ENCODE results near the gene POU6F2.
"Not testable (repeated sequence)": the region's sequence is repeated elsewhere in the genome, so short reads cannot be mapped to it uniquely, and the experiment has no call there.

Gene POU6F2

GRCh38 chr7:39304668-39305405 is 327.1 kb downstream of the POU6F2 start:
- DNase-seq (ENCODE audit: low read depth): no peak

DNA sequence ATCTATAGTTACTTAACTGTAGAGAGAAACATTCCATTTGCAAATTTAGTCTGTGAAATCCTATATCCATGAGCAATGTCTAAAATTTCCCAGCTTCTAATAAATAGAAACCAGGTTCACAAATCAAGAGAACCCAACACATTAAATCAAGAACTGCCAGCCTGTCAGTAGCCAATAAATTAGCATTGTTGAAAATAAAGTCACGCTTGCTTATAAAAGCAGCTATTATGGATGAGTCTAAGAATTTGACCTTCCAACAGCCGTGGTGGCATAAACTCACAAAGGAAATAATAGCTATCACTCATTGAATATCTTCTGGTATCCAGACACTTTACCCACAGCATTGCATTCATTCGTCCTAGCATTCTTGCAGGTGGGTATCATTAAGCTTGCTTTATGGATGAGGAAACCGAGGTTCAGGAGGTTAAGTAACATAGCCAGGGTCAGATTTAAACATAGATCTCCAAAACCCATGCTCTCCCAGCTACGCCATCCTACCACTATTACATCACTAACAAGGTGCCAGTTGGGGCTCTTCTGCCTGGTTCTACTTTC is 328.4 kb downstream of the POU6F2 start:
- no peak for DNase-seq (ENCODE audit: low read depth)

GRCh38 chr7:39310699-39311098 is 333.0 kb downstream of the POU6F2 start:
- DNase-seq (ENCODE audit: low read depth): no peak

GRCh38 chr7:39312254-39312989 is 334.7 kb downstream of the POU6F2 start:
- no peak for DNase-seq (ENCODE audit: low read depth)

- no peak for DNase-seq (ENCODE audit: low read depth)
Observed at GRCh38 chr7:39313376-39313775, 335.7 kb downstream of the POU6F2 start.

GRCh38 chr7:39313974-39314373 is 336.3 kb downstream of the POU6F2 start:
- no peak for DNase-seq (ENCODE audit: low read depth)

DNA sequence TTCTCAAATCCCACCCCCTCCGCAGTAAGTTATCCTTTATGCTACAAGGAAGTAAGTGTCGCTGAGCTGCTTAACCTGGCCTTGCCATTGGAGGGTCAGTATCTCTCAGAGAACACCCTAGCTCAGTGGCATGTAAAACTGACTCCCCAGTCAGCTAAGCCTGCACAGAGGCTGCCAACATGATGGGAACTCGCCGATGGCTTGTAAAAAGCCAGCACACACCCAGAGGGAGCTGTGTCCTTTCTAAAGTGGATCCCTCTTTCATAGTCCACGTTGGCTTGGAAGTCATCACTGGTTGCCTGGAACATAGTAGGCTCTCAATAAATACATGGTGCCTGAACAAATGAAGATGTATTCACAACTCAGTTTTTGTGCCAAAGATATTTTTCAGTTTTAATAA is 339.4 kb downstream of the POU6F2 start:
- DNase-seq (ENCODE audit: low read depth): no peak

- no peak for DNase-seq (ENCODE audit: low read depth)
Observed at GRCh38 chr7:39317896-39318295, 340.2 kb downstream of the POU6F2 start.

DNA sequence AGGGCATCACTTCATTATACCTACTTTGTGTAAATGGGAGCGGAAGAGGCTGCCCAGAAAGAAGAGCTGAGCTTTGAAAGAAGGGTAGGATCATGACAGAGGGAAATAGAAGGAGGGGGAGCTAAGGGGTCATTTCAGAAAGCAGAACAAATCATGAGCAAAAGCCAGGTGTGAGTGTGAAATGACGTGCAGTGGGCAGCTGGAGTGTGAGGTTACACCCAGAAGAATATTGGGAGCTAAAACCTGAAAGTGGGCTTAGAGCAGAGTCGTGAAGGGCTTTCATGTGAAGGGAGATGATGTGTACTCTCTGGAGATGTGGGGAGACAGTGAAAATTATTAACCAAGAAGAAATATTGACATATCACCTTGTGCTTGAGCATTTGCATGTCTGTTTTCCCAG is 343.5 kb downstream of the POU6F2 start:
- no peak for DNase-seq (ENCODE audit: low read depth)

DNA sequence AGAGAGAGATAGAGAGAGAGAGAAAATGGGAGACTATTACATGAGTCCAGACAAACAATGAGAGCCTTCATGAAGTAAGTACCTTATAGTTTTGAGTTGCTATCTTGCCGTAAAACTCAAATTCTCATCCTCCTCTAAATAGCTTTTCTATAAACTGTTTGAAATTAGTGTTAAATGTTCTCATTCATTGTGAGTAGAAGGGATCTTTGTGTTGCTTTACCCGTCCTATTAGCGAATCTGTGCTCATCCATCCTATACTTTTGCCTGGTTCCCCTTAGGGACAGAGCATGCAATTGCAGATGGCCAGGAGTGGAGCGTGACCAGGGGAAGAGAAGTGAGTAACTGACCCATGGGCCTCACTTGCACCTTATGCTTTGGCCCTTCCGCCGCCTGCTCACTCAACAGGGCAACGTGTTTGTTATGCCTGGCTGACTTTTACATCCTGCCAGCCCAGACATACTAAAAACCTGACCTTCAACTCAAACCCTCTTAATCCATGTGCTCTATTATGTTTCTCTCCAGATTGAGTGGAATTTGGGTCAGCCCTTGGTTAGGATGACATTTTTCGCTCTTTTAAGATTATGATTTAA is 344.3 kb downstream of the POU6F2 start:
- no peak for DNase-seq (ENCODE audit: low read depth)

GRCh38 chr7:39324139-39324760 is 346.5 kb downstream of the POU6F2 start:
- DNase-seq (ENCODE audit: low read depth): no peak

DNA sequence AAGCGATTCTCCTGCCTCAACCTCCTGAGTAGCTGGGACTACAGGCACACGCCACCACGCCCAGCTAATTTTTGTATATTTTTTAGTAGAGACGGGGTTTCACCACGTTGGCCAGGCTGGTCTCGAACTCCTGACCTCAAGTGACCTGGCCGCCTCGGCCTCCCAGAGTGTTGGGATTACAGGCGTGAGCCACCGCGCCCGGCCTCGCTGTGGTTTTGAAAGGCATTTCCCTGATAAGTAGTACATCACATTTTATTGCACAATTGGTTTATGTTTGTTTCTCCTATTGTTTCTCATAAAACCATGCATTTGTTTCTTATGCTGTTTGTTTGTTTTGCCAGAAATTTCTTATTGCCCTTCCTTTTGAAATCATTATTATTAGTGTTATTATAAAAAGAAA is 353.9 kb downstream of the POU6F2 start:
- not testable (repeated sequence) for DNase-seq (ENCODE audit: low read depth)

DNA sequence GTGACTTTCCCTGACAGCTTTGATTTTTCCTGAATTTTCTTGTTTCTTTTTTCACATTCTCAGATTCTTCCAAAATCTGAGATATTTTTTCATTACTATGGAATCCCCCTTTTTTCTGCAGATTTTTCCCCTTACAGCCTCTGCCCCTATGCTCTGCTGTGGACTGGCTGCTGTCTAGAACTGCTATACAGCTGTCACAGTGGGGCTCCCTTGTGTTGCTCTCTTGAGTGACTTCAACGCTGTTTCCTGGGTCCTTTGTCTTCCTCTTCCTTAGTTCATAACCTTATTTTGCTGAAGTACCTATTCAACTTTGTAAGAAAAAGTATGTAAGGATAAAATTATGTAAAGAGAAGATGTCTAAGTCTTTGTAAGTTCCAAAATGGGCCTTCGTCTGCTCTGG is 354.4 kb downstream of the POU6F2 start:
- DNase-seq (ENCODE audit: low read depth): no peak

GRCh38 chr7:39333701-39334100 is 356.0 kb downstream of the POU6F2 start:
- DNase-seq (ENCODE audit: low read depth): no peak

GRCh38 chr7:39336442-39336841 is 358.7 kb downstream of the POU6F2 start:
- DNase-seq (ENCODE audit: low read depth): no peak

GRCh38 chr7:39338716-39339115 is 361.0 kb downstream of the POU6F2 start:
- DNase-seq (ENCODE audit: low read depth): no peak

DNA sequence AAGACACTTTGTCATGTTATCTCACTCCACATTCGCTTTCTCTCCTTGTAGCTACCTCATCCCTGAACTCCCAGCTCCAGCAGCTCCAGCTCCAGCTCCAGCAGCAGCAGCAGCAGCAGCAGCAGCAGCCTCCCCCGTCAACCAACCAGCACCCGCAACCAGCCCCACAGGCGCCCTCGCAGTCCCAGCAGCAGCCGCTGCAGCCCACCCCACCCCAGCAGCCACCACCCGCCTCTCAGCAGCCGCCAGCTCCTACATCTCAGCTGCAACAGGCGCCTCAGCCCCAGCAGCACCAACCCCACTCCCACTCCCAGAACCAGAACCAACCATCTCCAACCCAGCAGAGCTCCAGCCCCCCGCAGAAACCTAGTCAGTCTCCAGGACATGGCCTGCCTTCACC is 361.9 kb downstream of the POU6F2 start:
- DNase-seq (ENCODE audit: low read depth): no peak

GRCh38 chr7:39341083-39341482 is 363.4 kb downstream of the POU6F2 start:
- DNase-seq (ENCODE audit: low read depth): no peak

GRCh38 chr7:39342763-39343162 is 365.1 kb downstream of the POU6F2 start:
- DNase-seq (ENCODE audit: low read depth): no peak

GRCh38 chr7:39349452-39350123 is 371.9 kb downstream of the POU6F2 start:
- no peak for DNase-seq (ENCODE audit: low read depth)

DNA sequence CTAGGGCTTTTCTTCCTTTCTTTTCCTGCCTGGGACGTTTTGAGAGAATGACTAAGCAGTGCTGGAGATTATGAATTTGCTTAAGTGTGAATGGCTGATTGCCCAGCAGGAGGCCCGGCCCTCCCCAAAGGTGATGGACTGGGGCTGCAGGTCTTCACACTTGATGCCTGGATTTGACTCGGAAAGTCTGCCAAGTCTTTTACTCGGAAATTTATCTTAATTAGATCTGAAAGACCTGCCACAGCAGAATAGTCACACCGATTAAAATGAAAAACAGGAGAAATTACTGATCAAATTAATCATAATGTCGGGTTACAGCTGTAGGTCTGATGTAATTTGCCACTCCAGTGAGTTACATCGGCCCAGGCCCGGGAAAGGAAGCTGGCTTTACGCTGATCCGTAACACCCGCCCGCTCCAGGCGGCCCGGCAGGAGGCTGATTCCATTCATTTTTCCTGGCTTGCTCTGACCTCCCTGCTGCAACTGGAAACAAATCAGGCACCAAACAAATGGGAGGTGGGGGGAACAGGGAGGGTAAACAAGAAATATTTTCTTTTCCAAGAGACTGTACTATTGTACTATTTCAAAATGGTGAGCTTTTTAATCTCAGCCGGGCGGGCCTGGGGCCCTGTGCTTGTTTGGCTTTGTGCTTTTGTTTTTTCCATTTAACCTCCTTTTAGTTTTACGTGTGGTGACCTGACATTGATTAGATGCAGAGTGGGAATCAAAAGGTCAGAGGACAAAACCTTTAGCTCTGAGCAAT is 376.1 kb downstream of the POU6F2 start:
- no peak for DNase-seq (ENCODE audit: low read depth)

Data from HS-5 (cell line).